HG03135 (cell line): ENCODE results near the gene SART1.
A peak's percentile ranks its signal among the peaks of the same experiment; 100 is the strongest.
"Not testable (repeated sequence)": the region's sequence is repeated elsewhere in the genome, so short reads cannot be mapped to it uniquely, and the experiment has no call there.

Experiments used
- ATAC-seq: cut with Tn5 transposase; IDR thresholded peaks from one replicate; pipeline ENCODE4 v1.9.1; 2021; ENCODE audit warnings: mild to moderate bottlenecking, moderate library complexity; ENCODE audit not compliant: unreplicated experiment

The SART1 gene

GRCh38 chr11:65988791-65989592, 27.5 kb downstream of the SART1 start:
- ATAC-seq = peak; percentile 93

DNA sequence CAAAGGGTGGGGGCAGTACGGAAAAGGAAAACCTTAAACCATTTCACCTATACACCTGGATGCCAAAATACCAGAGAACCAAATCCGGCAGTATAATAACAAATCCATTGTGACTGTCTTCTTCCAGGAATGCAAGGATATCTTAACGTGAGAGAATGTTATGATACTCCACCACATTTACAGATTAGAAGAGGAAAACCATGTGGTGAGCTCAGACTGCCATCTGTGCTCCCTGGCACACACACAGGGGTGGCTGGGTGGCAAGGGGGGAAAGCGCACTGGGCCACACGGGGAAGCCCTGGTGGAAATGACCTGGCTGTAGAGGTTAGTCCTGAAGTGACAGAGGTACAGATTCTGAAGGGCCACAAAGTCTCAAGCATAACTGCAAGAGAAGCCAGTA, 30.5 kb downstream of the SART1 start:
- ATAC-seq = no peak

DNA sequence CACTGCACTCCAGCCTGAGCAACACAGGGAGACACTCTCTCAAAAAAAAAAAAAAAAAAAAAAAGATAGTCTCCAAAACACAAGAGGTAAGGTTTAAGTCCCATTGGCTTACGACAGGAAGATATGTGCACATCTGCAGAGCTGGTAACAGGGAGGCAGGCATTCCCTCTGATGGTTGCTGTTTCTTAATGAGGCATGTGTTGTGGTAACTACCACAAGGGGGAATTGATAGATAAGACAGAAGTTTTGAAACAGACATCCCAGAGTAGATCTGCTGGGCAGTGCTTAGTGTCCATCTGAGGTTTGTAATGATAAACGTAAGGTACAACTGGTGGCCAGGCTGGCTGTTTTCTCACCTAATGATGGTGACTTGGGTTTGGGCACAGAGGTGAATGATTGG, 35.8 kb downstream of the SART1 start:
- ATAC-seq = no peak

GRCh38 chr11:66001942-66002647, 40.6 kb downstream of the SART1 start, which contains the start of the genes BANF1 and EIF1AD:
Gene BANF1, plus strand, starts transcription at chr11:66002503. Its CDS starts 748 bp downstream, at chr11:66003251.
Gene EIF1AD, minus strand, starts transcription at chr11:66002157. Its CDS starts 1,768 bp downstream, at chr11:66000389.
- ATAC-seq = peak; percentile 64

DNA sequence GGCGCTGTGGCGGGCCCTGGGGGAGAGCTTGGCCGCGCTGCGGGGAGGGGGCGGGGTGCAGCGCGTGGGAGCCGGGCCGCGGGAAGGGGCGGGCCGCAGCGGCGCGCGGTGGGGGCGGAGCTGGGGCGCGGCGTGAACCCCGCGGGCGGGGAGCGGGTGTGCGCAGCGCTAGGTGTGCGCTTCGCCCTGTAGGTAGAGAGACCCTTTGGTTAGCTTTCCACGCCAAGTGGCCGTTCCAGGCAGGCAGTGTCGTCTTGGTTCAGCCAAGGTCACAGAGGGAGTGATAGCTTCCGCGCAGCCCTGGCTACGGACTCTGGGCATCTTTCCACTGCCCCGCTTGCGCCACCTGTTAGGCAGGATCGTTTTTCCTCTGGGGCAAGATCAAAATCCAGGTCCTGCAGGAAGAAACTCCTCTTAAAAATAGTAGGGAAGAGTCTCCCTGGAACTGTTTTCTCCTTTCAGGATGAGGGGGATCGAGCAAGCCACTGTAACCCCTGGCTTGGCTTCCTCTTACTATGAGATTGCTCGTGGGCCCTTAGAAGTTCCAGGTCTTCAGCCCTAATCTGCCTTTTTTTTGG, 41.2 kb downstream of the SART1 start:
- peak; percentile 46 for ATAC-seq

DNA sequence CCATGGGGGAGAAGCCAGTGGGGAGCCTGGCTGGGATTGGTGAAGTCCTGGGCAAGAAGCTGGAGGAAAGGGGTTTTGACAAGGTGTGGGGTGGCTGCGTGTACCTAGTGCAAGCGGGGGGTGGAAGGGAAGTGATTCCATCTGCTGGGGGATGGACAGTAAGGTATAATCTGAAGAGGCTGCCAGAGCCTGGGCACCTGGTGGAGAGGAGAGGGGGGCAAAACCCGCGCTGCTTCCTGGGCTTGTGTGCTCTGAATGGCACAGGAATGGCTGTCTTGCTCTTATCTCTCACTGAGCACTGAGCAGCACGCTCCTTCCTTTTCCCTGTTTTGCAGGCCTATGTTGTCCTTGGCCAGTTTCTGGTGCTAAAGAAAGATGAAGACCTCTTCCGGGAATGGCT, 41.8 kb downstream of the SART1 start:
- no peak for ATAC-seq

GRCh38 chr11:66004186-66004585, 42.7 kb downstream of the SART1 start:
- no peak for ATAC-seq

GRCh38 chr11:66006134-66006890, 44.8 kb downstream of the SART1 start:
- no peak for ATAC-seq

DNA sequence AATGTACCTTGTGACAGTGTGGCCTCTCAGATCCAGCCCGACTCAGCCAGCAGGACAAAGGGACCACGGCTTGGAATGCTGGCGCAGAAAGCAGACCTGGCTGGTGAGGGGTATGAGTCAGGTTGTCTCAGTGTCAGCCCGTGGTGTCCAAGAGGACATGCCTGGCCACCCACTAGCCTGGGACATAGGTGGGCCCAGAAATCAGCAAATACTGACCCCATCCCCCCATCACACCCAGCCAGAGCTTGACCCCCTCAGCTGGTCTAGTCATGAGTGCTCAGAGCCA, 45.3 kb downstream of the SART1 start:
- no peak for ATAC-seq

- no peak for ATAC-seq
These were observed 45.7 kb downstream of the SART1 start for GRCh38 chr11:66007201-66007634.

- no peak for ATAC-seq
These were observed 46.5 kb downstream of the SART1 start for GRCh38 chr11:66008095-66008467.

- ATAC-seq = no peak
These were observed 47.1 kb downstream of the SART1 start for GRCh38 chr11:66008468-66009101.

DNA sequence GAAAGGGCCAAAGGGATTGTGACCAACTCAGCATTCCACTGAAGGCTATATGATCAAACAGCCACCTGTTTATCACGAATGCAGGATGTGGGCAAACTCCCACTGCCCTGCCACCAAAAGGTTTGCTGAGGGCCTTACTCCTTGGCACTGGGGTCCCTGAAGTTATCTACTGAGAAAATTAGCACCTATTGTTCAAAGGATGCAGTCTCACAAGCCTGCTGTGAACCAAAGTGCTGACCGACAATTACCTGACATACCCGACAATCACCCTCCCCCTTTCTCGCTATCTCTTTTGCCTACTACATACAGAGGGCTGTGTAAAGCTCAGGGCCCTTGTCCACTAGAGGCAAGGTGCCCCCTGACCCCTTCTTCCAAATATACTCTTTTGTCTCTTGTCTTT, 48.5 kb downstream of the SART1 start:
- not testable (repeated sequence) for ATAC-seq

DNA sequence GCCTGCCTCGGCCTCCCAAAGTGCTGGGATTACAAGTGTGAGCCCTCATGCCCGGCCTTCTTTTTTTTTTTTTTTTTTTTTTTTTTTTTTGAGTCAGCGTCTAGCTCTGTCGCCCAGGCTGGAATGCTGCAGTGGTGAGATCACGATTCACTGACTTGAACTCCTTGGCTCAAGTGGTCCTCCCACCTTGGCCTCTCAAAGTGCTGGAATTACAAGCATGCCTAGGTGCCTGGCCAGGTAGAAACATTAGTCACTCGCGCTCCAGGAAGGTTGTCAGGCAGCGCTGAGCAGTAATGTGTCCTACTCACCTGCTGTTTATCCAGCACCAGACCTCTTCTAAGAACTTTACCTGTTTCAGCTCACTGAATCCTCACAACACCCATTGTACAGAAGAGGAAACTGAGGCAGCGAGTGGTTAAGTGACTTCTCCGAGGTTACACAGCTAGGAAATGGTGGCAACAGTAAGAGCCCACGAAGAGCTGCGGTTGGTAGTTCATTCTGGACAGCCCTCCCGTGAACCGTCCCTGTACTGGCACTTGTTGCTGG, 49.8 kb downstream of the SART1 start:
- ATAC-seq = no peak

DNA sequence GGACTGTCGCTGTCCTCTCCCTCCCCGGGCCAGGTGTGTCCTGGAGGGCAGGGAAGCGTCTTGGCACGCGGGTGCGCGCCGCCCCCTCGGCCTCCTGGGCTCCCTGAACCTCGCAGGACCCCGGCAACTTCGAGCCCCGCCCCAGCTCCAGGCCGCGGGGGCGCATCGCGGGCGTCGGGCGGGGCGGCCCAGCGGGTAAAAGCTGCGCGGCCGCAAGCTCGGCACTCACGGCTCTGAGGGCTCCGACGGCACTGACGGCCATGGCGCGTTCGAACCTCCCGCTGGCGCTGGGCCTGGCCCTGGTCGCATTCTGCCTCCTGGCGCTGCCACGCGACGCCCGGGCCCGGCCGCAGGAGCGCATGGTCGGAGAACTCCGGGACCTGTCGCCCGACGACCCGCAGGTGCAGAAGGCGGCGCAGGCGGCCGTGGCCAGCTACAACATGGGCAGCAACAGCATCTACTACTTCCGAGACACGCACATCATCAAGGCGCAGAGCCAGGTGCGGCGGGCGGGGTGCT, 50.3 kb downstream of the SART1 start, which contains the start of gene CST6:
CST6 (plus strand) TSS at position 224 of the 519 bp plus-strand sequence; CDS start at position 261, 37 bp downstream.
- no peak for ATAC-seq

DNA sequence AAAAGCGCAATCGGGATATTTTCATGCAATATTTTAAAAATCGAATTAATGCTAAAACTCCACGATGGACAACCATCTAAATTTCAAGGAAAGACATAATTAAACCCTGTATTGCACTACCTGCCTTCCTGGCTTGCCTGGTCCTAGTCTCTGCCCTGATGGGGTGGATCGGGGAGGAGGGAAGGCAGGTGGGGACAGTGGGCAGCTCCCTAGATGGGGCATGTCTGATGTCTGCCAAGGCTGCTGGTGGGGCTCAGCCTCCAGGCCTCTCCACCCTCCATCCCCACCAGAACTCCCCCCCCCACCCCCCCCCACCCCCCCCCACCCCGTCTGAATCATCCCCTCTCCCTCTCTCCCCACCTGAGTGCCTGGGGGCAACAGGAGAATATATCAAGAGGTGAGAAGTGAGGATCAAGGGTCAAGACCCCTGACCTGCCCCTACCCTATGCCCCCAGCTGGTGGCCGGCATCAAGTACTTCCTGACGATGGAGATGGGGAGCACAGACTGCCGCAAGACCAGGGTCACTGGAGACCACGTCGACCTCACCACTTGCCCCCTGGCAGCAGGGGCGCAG, 50.9 kb downstream of the SART1 start:
- no peak for ATAC-seq

DNA sequence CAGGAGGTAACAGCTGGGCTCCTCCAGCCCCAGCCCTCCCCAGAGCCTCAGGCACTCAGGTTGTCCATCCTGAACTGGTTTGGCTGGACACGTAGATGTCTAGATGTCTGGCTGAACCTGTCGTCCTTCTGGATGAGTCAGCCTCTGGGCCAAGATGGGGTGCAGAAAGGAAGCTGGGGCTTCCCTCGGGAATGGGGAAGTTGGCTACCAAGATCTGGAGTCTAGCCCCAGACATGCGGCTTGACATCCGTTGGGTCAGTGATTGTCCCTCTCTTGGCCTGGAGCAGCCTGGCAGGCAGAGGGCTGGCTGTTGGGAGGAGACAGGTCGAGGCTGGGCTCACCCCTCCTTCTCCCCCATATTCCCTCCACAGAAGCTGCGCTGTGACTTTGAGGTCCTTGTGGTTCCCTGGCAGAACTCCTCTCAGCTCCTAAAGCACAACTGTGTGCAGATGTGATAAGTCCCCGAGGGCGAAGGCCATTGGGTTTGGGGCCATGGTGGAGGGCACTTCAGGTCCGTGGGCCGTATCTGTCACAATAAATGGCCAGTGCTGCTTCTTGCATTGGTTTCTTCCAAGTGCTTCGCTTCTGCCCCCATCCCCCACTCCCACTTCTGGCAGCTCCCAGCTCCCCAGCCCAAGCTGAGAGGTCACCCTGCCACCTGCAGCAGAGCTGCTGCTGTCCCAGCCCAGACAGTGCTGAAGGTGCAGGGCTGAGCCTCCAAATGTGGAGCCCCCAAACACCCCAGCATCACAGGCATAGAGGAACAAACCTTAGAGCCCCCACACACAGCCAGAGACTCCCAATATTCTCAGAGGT, 51.6 kb downstream of the SART1 start:
- no peak for ATAC-seq

- no peak for ATAC-seq
These were observed 52.2 kb downstream of the SART1 start for GRCh38 chr11:66013762-66014100.

GRCh38 chr11:66014804-66015453, 53.4 kb downstream of the SART1 start:
- no peak for ATAC-seq
